Medulla oblongata (tissue), 1 donor: ENCODE data around the gene TBX2.

ENCODE experiments used
- DNase-seq: peaks from one replicate; pipeline ENCODE4 v3.0.0-alpha.2; 2015; ENCODE audit errors: extremely low spot score

Gene TBX2

GRCh38 chr17:61387511-61388305, 11.9 kb upstream of the TBX2 start:
- no peak for DNase-seq

- DNase-seq: no peak
Observed at GRCh38 chr17:61388561-61389356, 10.9 kb upstream of the TBX2 start.

- DNase-seq: peak; percentile 28
Observed at GRCh38 chr17:61389670-61390478, 9.8 kb upstream of the TBX2 start.

GRCh38 chr17:61390479-61390791, 9.2 kb upstream of the TBX2 start:
- DNase-seq: no peak

GRCh38 chr17:61391595-61392291, 7.9 kb upstream of the TBX2 start:
- no peak for DNase-seq

GRCh38 chr17:61392679-61393078, 7.0 kb upstream of the TBX2 start:
- DNase-seq: no peak

- DNase-seq: no peak
Observed at GRCh38 chr17:61393550-61393903, 6.1 kb upstream of the TBX2 start.

- no peak for DNase-seq
Observed at GRCh38 chr17:61393904-61394629, 5.6 kb upstream of the TBX2 start.

- no peak for DNase-seq
Observed at GRCh38 chr17:61394630-61395408, 4.8 kb upstream of the TBX2 start.

- DNase-seq: no peak
Observed at GRCh38 chr17:61395409-61395982, 4.1 kb upstream of the TBX2 start.

GRCh38 chr17:61395983-61396585, 3.6 kb upstream of the TBX2 start:
- no peak for DNase-seq

- DNase-seq: no peak
Observed at GRCh38 chr17:61396586-61397085, 3.0 kb upstream of the TBX2 start.

GRCh38 chr17:61397086-61397842, 2.4 kb upstream of the TBX2 start:
- no peak for DNase-seq

- DNase-seq: no peak
Observed at GRCh38 chr17:61398721-61399130, 917 bp upstream of the TBX2 start.

- no peak for DNase-seq
Observed at GRCh38 chr17:61400066-61400716, 548 bp downstream of the TBX2 start.

GRCh38 chr17:61400717-61401388, 1.2 kb downstream of the TBX2 start:
- no peak for DNase-seq

GRCh38 chr17:61401389-61402072, 1.9 kb downstream of the TBX2 start:
- no peak for DNase-seq
